AG09309 (cell line): ENCODE measurements around the gene ZFPM1.

Source experiments
- DNase-seq: peaks from one replicate; pipeline ENCODE4 v3.0.0-alpha.2; 2010; ENCODE audit warnings: low read depth
- H3K4me3 ChIP-seq: 2 replicates; pipeline ENCODE4 v1.5.1; 2011; ENCODE audit warnings: mild to moderate bottlenecking, low read depth, low read length, moderate library complexity; ENCODE audit not compliant: control insufficient read depth
- TF ChIP-seq, protein P1 (sequence below): IDR thresholded peaks from 2 replicates; pipeline ENCODE4 v1.5.1; 2011; ENCODE audit warnings: mild to moderate bottlenecking, low read depth, low read length, inconsistent platforms; ENCODE audit not compliant: insufficient read depth, control insufficient read depth; ENCODE audit errors: missing control alignments

ZFPM1 gene

DNA sequence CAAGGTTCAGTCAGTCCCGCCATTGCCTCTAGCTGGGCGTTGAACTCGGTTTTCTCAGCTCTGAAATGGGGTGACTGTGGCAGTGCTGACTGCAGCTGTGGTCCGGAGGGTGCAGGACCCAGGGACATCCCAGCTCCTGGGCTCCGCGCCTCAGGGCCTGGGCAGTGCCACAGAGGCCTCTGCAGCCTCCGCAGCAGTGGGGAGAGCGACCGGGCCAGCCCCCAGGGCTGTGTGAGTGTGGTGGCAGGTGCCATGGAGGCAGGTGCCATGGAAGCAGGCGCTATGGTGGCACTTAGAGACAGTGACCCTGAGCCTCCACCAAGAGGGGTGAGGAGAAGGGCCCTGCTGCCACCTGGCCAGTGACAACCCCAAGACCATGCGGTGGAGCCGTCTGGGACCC is 39.4 kb upstream of the ZFPM1 start:
- TF ChIP-seq, protein P1, sequence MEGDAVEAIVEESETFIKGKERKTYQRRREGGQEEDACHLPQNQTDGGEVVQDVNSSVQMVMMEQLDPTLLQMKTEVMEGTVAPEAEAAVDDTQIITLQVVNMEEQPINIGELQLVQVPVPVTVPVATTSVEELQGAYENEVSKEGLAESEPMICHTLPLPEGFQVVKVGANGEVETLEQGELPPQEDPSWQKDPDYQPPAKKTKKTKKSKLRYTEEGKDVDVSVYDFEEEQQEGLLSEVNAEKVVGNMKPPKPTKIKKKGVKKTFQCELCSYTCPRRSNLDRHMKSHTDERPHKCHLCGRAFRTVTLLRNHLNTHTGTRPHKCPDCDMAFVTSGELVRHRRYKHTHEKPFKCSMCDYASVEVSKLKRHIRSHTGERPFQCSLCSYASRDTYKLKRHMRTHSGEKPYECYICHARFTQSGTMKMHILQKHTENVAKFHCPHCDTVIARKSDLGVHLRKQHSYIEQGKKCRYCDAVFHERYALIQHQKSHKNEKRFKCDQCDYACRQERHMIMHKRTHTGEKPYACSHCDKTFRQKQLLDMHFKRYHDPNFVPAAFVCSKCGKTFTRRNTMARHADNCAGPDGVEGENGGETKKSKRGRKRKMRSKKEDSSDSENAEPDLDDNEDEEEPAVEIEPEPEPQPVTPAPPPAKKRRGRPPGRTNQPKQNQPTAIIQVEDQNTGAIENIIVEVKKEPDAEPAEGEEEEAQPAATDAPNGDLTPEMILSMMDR, result no peak
- no peak for DNase-seq
- no peak overlapping the region for H3K4me3 ChIP-seq

DNA sequence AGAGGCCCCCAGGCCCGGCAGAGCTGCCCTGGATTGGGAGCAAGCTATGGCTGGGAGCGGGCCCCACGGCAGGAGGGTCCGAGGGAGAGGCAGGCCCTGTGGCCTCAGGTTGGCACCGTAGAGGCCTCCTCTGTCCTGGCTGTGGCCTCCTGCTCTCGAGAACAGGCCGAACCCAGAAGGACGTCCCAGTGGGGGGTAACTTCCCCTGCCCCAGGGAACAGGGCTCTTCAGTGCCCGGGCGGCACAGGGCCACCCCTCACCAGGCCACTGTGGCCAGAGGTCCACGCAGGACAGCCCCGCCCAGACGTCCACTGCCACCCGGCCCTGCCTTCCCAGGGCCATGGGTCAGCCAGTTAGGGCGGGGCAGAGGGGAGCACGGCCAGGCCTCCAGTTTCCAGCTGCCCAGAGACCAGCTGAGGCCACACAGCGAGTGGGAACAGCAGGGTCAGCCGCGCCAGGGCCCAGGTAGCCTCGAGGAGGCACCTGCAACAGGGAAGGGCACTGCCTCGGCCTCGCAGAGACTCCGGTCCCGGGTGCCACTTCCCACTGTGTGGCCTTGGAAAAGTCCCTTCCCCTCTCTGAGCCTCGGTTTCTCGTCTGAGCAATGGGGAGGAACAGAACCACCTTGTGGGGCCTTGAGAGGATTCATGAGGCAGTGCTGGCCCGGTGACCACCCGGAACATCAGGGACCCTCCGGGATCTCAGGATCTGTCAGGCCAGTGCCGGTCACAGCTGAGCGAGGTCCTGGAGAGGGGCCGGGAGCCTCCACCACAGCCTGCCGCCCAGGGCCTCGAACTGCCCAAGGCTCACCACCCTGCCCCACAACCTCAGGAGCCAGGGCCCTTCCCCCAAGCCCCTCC is 38.3 kb upstream of the ZFPM1 start:
- TF ChIP-seq, protein P1, result no peak
- no peak for DNase-seq
- no peak overlapping the region for H3K4me3 ChIP-seq

- no peak for DNase-seq
- no peak overlapping the region for H3K4me3 ChIP-seq
- TF ChIP-seq, protein P1, result no peak
Measured at GRCh38 chr16:88415381-88415705, 37.7 kb upstream of the ZFPM1 start.

GRCh38 chr16:88415713-88416323 is 37.3 kb upstream of the ZFPM1 start:
- no peak overlapping the region for H3K4me3 ChIP-seq
- DNase-seq, result no peak
- TF ChIP-seq, protein P1, result no peak

GRCh38 chr16:88416686-88417085 is 36.4 kb upstream of the ZFPM1 start:
- DNase-seq, result no peak
- TF ChIP-seq, protein P1, result no peak
- no peak overlapping the region for H3K4me3 ChIP-seq

GRCh38 chr16:88417684-88418476 is 35.2 kb upstream of the ZFPM1 start:
- no peak overlapping the region for H3K4me3 ChIP-seq
- no peak for DNase-seq
- TF ChIP-seq, protein P1, result no peak
